ENCODE measurements around the gene WWOX.

The WWOX gene

GRCh38 chr16:78709137-78709884, 609.9 kb downstream of the WWOX start:
- no peak for DNase-seq

- DNase-seq = no peak
Observed at GRCh38 chr16:78715106-78715505, 615.7 kb downstream of the WWOX start.

GRCh38 chr16:78715673-78716072, 616.2 kb downstream of the WWOX start:
- no peak for DNase-seq

GRCh38 chr16:78718141-78718540, 618.7 kb downstream of the WWOX start:
- no peak for DNase-seq

GRCh38 chr16:78720416-78720815, 621.0 kb downstream of the WWOX start:
- no peak for DNase-seq

- DNase-seq = no peak
Observed at GRCh38 chr16:78727536-78727935, 628.1 kb downstream of the WWOX start.

GRCh38 chr16:78729687-78730086, 630.2 kb downstream of the WWOX start:
- no peak for DNase-seq

- no peak for DNase-seq
Observed at GRCh38 chr16:78731785-78732184, 632.3 kb downstream of the WWOX start.

- DNase-seq = no peak
Observed at GRCh38 chr16:78732696-78733095, 633.2 kb downstream of the WWOX start.

- DNase-seq = no peak
Observed at GRCh38 chr16:78735337-78735736, 635.9 kb downstream of the WWOX start.

GRCh38 chr16:78737630-78738029, 638.2 kb downstream of the WWOX start:
- no peak for DNase-seq

- no peak for DNase-seq
Observed at GRCh38 chr16:78738557-78738956, 639.1 kb downstream of the WWOX start.

- no peak for DNase-seq
Observed at GRCh38 chr16:78740269-78740668, 640.8 kb downstream of the WWOX start.

- peak; percentile 59 for DNase-seq
Observed at GRCh38 chr16:78742501-78743283, 643.2 kb downstream of the WWOX start.

GRCh38 chr16:78743556-78743955, 644.1 kb downstream of the WWOX start:
- no peak for DNase-seq

GRCh38 chr16:78744099-78744498, 644.6 kb downstream of the WWOX start:
- no peak for DNase-seq

- DNase-seq = no peak
Observed at GRCh38 chr16:78744796-78745107, 645.3 kb downstream of the WWOX start.

GRCh38 chr16:78745108-78746019, 645.9 kb downstream of the WWOX start:
- no peak for DNase-seq

GRCh38 chr16:78746718-78747117, 647.3 kb downstream of the WWOX start:
- no peak for DNase-seq

- no peak for DNase-seq
Observed at GRCh38 chr16:78748220-78748929, 648.9 kb downstream of the WWOX start.

- no peak for DNase-seq
Observed at GRCh38 chr16:78749745-78750268, 650.4 kb downstream of the WWOX start.

GRCh38 chr16:78750611-78751010, 651.2 kb downstream of the WWOX start:
- no peak for DNase-seq

GRCh38 chr16:78751601-78752000, 652.1 kb downstream of the WWOX start:
- no peak for DNase-seq
